ENCODE data around the gene STOML1.

Gene STOML1

GRCh38 chr15:73930790-73931281, 61.3 kb downstream of the STOML1 start:
- Histone ChIP-seq H3K4me2 (ENCODE audit: low read depth, low read length) (no peak overlapping the region), H3K4me1 (ENCODE audit: low read length) (no peaks in the 10 kb centered on the region), H3K4me3 (ENCODE audit: low read length) (no peak overlapping the region), H3K9me3 (replicated peaks; ENCODE audit: insufficient read depth, low read length) (no peaks in the 10 kb centered on the region), H3K27ac (ENCODE audit: low read length) (no peak overlapping the region), H3K9me2 (replicated peaks; ENCODE audit: insufficient read depth, low read length) (no peaks in the 10 kb centered on the region), H2AFZ (ENCODE audit: low read length) (no peak overlapping the region), H3F3A (ENCODE audit: insufficient read depth, low read length) (no peaks in the 10 kb centered on the region), H4K20me1 (ENCODE audit: insufficient read depth, low read length) (no peaks in the 10 kb centered on the region), H3K27me3 (replicated peaks; ENCODE audit: insufficient read depth, low read length) (peaks cover 36% of the 10 kb centered on the region), H3K9ac (ENCODE audit: low read length) (no peak overlapping the region), H3K36me3 (replicated peaks; ENCODE audit: insufficient read depth, low read length) (no peaks in the 10 kb centered on the region), H3K79me2 (ENCODE audit: low read length) (no peaks in the 10 kb centered on the region)
- DNase-seq = no peak
- TF ChIP-seq, protein P1, sequence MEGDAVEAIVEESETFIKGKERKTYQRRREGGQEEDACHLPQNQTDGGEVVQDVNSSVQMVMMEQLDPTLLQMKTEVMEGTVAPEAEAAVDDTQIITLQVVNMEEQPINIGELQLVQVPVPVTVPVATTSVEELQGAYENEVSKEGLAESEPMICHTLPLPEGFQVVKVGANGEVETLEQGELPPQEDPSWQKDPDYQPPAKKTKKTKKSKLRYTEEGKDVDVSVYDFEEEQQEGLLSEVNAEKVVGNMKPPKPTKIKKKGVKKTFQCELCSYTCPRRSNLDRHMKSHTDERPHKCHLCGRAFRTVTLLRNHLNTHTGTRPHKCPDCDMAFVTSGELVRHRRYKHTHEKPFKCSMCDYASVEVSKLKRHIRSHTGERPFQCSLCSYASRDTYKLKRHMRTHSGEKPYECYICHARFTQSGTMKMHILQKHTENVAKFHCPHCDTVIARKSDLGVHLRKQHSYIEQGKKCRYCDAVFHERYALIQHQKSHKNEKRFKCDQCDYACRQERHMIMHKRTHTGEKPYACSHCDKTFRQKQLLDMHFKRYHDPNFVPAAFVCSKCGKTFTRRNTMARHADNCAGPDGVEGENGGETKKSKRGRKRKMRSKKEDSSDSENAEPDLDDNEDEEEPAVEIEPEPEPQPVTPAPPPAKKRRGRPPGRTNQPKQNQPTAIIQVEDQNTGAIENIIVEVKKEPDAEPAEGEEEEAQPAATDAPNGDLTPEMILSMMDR (IDR thresholded peaks at IDR 0.05; ENCODE audit: low read length) = no peak
- TF ChIP-seq EZH2phosphoT487 (IDR thresholded peaks at IDR 0.05; ENCODE audit: low read length) = no peak
- TF ChIP-seq EZH2 (optimal IDR thresholded peaks at IDR 0.05; ENCODE audit: low read depth, low read length) = no peak

DNA sequence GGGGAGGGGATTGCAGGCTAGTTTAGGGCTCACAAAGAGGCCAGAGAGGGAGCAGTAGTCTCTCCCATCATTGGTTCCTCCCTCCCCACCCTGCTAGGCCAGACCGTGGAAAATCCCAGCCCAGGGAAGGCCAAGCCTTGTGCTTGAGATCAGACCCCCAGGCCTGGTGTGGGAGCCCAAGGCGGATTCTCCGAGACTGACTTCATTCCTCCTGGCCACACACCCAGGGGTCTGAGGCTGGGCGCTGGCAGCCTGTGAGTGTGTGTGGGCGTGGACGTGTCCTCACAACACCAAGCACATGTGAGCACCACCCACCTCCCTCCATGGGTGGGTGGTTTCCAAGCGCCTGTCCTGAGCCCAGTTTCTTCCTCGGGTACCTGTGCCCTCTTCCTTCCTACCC, 61.7 kb downstream of the STOML1 start:
- H3K9me3 ChIP-seq (replicated peaks; ENCODE audit: insufficient read depth, low read length) = no peaks in the 10 kb centered on the region
- TF ChIP-seq, protein P1 (IDR thresholded peaks at IDR 0.05; ENCODE audit: low read length) = no peak
- no peak for TF ChIP-seq EZH2 (optimal IDR thresholded peaks at IDR 0.05; ENCODE audit: low read depth, low read length)
- TF ChIP-seq EZH2phosphoT487 (IDR thresholded peaks at IDR 0.05; ENCODE audit: low read length) = no peak
- no peak overlapping the region for H2AFZ ChIP-seq (ENCODE audit: low read length)
- H3K9ac ChIP-seq (ENCODE audit: low read length) = no peak overlapping the region
- H3K36me3 ChIP-seq (replicated peaks; ENCODE audit: insufficient read depth, low read length) = no peaks in the 10 kb centered on the region
- H3K79me2 ChIP-seq (ENCODE audit: low read length) = no peaks in the 10 kb centered on the region
- no peaks in the 10 kb centered on the region for H3K4me1 ChIP-seq (ENCODE audit: low read length)
- H4K20me1 ChIP-seq (ENCODE audit: insufficient read depth, low read length) = no peaks in the 10 kb centered on the region
- DNase-seq = no peak
- no peaks in the 10 kb centered on the region for H3K9me2 ChIP-seq (replicated peaks; ENCODE audit: insufficient read depth, low read length)
- no peaks in the 10 kb centered on the region for H3F3A ChIP-seq (ENCODE audit: insufficient read depth, low read length)
- no peak overlapping the region for H3K4me3 ChIP-seq (ENCODE audit: low read length)
- peaks cover 36% of the 10 kb centered on the region for H3K27me3 ChIP-seq (replicated peaks; ENCODE audit: insufficient read depth, low read length)
- no peak overlapping the region for H3K4me2 ChIP-seq (ENCODE audit: low read depth, low read length)
- no peak overlapping the region for H3K27ac ChIP-seq (ENCODE audit: low read length)

DNA sequence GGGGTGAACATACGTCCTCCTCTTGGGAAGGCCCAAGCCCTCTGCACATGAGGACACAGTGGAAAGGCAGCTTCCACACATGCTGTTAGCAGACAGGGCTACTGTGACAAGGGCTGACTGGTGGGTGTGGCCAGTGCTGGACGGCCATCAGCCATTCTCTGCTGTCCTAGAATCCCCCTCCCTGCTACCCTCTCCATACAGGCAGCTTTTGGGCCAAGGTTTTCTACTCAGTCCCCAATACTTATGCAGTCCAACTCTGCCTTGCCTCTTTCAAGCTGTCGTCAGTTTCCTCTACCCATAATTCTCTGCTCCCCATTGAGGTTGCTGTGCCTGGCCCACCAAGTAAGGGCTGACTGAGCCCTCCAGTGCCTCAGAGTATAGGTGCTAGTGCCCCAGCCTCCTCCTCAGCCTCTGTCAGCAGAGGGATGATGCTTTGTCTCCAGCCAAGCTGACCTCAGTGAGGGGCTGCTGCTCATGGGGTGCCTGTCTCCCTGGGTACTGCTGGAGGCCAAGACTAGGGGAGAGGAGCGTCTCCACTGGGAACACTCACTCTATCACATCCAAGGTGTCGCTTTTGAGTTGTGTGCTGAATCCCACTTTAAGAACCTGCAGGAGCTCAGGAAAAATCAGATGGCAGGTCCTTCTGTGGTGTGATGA, 63.0 kb downstream of the STOML1 start:
- Histone ChIP-seq H3K4me3 (ENCODE audit: low read length) (no peak overlapping the region), H4K20me1 (ENCODE audit: insufficient read depth, low read length) (no peaks in the 10 kb centered on the region), H3K9me3 (replicated peaks; ENCODE audit: insufficient read depth, low read length) (no peaks in the 10 kb centered on the region), H2AFZ (ENCODE audit: low read length) (no peak overlapping the region), H3K9me2 (replicated peaks; ENCODE audit: insufficient read depth, low read length) (no peaks in the 10 kb centered on the region), H3K4me2 (ENCODE audit: low read depth, low read length) (no peak overlapping the region), H3K27ac (ENCODE audit: low read length) (no peak overlapping the region), H3K27me3 (replicated peaks; ENCODE audit: insufficient read depth, low read length) (peaks cover 42% of the 10 kb centered on the region), H3K36me3 (replicated peaks; ENCODE audit: insufficient read depth, low read length) (no peaks in the 10 kb centered on the region), H3F3A (ENCODE audit: insufficient read depth, low read length) (no peaks in the 10 kb centered on the region), H3K79me2 (ENCODE audit: low read length) (no peaks in the 10 kb centered on the region), H3K4me1 (ENCODE audit: low read length) (no peaks in the 10 kb centered on the region), H3K9ac (ENCODE audit: low read length) (no peak overlapping the region)
- TF ChIP-seq EZH2 (optimal IDR thresholded peaks at IDR 0.05; ENCODE audit: low read depth, low read length) (no peak), EZH2phosphoT487 (IDR thresholded peaks at IDR 0.05; ENCODE audit: low read length) (no peak)
- TF ChIP-seq, protein P1 (IDR thresholded peaks at IDR 0.05; ENCODE audit: low read length) = no peak
- no peak for DNase-seq

All from MM.1S (cell line).